8988T (cell line): Measurements from ENCODE around the gene ITGAD.

Experiments
- DNase-seq: peaks from one replicate; pipeline ENCODE4 v3.0.0; 2011

ITGAD gene

DNA sequence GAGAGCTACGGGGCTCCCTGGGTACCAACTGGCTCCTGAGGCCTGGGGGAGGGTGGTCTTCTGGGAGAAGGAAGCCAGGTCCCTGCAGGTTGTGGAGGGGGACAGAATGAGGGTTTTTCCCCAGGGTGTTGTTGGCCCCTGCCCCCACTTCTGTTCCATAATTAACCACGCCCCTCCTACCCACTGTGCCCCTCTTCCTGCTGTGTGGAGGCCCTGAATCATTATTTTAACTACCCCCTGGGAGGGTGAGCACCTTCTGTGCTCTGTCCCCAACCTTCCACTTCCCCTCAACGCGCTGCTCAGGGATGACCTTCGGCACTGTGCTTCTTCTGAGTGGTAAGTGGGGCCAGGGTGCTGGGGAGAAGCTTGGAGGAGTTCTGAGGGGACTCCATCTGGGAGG is at the start of gene ITGAD:
Gene ITGAD, plus strand, starts transcription at position 280 of the 400 bp plus-strand sequence. Its CDS starts 26 bp downstream, at position 306.
- DNase-seq: no peak

DNA sequence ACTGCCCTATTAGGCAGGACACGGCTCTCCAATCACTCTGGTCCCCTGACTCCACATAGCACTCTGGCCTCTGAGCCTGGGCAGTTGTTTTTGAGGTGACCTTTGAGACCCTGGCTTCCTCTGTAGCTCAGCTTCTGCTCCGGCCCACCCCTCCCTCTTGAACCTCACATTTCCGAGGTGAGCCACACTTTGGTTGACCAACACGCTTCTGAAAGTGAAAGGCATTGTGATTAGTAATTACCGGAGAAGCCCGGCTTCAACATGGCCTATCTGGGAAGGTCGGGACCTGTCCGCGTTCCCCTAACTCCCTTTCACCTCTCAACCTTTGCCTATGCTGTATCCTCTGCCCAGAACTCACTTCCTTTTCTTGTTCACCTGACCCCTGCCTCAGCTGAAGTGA is 48.4 kb upstream of the ITGAD start:
- no peak for DNase-seq

DNA sequence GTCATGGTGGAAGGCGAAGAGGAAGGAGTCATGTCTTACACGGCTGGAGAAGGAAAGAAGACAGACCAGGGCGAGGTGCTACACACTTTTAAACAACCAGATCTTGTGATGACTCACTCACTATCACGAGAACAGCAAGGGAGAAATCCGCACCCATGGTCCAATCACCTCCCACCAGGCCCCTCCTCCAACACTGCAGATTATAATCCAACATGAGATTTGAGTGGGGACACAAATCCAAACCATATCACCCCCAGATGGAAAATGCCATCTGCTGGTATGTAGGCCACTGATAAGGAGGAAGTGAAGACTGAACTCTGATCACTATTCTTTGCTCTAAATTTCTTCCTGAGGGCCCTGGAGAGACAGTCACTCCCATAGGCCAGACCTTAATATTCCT is 45.7 kb upstream of the ITGAD start:
- DNase-seq: no peak

DNA sequence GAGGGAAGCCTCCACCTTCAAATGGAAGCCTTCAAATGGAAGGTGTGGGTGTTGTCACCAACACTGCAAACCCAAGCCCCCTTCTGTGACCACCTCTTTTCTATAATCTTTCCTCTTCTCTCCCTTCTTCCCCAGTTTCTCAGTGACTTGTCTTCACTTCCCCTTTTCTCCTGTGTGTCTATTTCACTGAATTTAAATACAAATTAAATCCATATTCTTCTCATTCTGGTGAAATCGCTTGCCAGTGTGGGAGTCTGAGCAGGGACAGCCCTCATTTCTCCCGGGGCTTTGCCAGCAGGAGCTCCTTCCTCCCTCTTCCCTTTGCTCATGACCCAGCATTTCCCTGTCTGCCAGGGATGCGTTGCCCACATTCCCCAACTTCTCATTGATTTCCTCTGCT is 44.6 kb upstream of the ITGAD start:
- no peak for DNase-seq

DNA sequence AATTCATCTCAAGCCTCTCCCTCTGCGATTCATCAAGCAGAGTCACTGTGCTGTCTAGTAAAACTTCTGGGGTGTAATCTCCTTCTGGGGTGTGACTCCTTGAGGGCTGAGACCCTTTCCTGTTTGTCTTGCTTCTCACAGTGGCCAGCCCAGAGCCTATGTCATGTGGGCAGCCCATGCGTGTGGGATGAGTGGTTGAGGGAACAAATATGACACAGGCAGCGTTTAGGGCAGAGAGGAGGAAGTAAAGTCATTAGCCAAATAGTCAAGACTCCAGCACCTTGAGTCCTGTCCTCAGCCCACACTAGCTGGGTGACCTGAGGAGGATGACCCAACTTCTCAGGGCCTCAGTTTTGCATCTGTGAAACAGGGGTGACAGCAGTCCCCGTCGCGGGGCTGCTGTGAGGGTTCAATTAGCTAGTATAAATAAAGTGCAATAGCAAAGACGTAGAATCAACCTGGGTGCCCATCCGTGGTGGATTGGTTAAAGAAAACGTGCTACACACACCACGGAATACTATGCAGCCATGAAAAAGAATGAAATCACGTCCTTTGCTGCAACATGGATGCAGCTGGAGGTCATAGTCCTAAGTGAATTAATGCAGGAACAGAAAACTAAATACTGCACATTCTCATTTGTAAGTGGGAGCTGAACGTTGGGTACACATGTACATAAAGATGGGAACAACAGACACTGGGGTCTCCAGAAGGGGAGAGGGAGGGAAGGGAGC is 42.7 kb upstream of the ITGAD start:
- DNase-seq: no peak

DNA sequence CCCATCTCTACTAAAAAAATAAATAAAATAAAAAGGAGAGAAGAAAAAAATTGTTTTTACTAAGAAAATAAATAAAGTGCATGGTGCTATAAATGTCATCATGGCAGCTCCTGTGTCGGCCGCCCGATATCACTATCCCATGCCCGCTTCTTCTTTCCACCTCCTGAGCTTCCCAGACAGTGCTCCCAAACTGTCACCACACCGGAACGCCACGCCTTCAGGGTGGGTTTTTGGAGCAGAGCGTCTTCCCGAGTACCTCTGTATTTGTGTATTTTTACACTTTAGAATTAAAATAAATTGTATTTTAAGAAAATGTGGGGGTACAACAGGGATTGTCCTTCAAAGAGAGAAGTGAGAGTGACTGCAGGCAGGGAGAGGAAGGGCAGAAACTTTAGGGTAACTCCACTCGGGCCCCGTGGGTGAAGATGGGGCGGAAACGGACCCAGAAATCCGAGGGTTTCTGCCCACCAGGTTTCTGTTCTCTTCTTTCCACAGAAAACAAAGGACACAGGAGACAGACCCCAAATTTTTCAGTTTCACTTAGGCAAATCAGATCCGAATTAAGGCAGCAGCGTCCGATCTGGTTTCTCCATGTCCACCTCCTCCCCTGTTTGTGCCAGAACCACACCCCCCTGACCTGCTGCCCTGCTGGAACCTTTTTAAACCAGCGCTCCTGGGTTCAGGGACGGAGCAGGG is 41.7 kb upstream of the ITGAD start:
- DNase-seq: no peak

DNA sequence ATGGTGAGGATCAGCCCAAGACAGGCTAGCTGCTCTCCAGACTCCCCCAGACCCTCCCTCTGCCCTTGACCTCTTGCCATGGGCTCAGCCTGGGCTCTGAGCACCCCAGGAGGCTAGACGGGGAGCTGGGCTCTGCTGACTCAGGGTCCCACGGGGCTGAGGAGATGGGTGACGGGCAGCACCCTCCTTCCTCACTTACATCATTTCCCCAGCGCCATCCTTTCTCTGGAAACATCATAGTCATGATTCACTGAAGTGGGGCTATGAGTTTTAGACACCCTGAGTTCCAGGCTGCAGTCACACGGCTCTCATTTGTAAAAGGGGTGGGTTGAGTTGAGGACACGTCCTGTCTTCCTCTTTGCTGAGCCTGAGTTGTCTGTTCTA is 41.2 kb upstream of the ITGAD start:
- no peak for DNase-seq

DNA sequence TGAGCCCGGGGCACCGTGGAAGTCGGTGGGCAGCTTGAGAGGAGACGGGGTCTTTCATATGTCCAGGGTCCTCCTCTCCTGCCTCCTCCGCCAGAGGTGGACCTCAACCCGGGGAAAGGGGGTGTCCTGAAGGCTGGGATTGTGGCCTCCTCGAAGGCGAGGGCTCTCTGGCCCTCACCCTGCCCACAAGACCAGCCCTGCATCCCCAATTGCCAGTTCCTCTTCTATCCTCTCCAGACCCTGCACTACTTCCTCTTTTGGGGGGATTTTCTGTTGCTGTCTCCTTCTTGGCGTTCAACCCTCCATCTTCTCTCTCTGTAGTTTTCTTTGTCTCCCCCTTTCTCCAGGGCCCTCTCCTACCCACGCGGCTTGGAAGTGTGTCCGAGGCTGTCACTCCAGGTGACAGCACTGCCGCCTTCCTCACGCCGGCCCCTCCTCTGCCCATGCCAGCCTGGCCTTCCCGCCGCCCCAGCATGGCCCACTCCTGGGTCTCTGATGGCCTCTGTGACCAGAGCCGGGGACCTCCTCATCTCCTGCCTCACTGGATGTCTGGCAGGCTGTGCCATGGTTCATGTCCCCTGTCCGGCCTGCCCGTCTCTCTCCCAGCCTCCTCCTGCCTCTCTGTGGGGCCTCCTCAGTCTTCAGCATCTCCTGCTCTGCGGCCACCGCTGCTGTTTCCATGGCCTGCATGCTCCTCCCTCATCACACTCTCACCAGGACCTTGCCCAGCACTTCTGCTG is 40.6 kb upstream of the ITGAD start:
- DNase-seq: no peak

DNA sequence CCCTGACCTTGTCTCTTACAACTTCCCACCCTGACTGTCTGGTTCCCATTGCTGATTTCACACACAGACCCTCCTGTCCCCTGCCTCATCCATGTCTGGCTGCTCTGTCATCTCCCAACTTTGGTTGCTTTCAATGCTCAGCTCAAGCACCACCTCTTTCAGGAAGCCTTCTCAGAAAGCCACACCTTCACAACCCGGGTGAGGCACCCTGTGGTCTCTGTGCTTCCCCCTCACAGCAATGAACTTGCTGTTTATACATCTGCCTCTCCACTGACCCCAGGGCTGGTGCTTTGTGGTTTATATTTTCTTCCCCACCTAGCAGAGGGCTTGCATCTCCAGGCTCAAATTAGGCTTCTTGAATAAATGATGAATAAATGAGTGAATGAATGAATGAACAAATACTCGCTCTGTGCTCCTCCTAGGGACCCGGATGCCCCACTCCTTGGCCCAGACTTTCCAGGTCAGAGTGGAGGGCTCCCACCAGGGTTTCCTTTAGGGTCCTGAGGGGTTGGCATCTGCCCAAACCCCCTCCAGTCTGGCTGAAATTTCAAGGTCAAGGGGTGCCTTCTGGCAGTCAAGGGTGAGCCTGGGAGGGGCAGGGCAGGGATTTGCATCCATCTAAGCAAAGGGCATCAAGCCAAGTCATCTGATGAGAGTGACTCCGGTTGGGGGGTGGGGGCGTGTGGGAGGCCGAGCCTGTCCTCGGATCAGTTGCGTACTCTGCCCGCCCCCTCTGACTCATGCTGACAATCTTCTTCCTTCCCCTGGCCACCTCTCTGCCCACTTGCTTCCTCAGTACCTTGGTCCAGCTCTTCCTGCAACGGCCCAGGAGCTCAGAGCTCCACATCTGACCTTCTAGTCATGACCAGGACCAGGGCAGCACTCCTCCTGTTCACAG is 38.5 kb upstream of the ITGAD start, which contains the start of gene ITGAX:
Gene ITGAX, plus strand, starts transcription at position 783 of the 898 bp plus-strand sequence. Its CDS starts 79 bp downstream, at position 862.
- DNase-seq: no peak

DNA sequence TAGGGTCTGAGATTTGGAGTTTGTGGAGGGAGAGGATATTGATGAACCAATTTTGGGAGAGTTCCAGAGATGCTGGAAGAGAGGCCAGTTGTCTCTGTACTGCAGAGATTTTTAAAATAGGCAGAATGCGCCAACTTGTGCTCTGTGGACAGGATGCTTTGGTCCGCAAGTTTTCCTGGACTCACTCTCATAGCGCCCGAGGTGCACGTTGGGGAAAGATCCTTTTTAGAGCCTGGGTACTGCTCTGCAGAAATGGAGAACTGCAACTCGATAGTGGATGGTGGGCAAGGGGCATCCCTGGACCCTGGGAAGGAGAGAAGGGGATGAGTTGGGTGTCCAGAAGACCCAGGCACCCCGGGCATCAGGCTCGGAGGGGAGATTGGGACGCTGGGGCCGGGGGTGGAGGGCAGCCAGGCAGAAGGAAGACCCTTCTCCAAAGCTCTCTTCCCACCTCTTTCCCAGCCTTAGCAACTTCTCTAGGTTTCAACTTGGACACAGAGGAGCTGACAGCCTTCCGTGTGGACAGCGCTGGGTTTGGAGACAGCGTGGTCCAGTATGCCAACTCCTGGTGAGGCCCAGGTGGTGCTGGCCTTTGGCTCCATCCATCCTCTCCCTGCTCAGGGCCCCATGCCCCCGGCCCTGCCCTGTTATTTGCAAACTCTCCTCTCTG is 37.6 kb upstream of the ITGAD start:
- DNase-seq: no peak

DNA sequence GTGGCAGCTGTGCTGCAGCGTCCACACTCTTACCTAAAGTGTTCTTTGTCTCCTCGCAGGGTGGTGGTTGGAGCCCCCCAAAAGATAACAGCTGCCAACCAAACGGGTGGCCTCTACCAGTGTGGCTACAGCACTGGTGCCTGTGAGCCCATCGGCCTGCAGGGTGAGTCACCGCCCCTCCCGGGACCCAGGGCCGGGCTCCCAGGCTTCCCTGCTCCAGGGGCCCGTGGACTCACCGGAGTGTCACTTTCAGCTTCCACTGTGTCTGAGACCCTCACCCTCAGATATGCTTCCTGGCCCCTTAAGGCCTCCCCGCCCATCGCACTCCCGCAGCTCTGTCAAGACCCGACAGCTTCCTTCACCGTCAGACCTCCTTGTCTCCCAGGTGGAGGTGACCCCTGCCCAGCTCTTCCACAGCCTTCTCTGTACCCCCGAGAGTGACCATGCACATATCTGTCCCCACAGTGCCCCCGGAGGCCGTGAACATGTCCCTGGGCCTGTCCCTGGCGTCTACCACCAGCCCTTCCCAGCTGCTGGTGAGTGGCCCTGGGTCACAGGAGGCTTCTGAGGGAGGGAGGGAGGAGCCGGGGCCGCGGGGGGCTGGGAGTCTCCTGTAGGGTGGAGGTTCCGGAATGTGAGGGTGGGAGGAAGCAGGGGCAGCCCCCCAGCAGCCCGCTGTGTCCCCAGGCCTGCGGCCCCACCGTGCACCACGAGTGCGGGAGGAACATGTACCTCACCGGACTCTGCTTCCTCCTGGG is 36.4 kb upstream of the ITGAD start:
- DNase-seq: no peak

DNA sequence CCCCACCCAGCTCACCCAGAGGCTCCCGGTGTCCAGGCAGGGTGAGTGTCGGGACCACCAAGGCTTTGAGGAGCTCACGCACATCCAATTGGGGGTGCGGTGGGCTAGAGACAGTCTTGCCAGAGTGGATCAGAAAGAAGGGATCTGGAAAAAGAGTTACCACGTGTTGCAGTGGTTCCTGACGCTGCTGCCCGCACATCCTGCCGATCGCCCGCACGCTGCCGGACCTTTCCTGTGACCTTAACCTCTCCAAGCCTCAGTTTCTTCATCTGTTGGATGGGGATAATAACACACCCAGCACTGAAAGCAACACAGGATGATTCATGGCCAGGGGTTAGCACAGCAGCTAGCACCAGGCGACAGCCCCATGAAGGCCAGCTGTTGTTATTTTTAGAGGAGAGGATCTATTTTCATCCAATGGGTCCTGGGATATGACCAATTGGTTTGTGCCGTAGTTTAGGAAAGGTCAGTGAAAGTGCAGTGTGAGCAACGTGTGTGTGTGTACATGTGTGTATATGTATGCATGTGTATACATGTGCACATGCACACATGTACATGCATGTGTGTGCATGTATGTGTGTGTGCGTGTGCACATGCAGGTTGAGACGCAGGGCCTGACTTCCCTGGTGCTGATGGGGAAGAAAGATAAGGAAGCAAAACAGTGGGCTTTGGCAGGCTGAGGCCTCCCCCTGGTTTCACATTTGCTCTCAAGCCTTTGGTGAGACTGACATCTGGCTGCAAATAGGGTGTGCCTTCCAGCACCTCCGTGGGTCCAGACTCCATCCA is 35.6 kb upstream of the ITGAD start:
- DNase-seq: no peak

DNA sequence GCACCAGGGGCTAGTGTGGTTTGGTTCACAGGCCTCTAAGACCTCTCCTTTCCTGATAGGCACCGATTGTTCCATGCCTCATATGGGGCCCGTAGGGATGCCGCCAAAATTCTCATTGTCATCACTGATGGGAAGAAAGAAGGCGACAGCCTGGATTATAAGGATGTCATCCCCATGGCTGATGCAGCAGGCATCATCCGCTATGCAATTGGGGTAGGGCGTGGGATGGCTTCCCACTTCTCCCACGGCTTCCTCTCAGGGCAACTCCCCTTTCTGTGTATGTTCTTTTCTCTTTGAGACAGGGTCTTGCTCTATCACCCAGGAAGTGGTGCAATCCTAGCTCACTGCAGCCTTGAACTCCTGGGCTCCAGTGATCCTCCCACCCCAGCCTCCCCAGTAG is 32.9 kb upstream of the ITGAD start:
- no peak for DNase-seq

DNA sequence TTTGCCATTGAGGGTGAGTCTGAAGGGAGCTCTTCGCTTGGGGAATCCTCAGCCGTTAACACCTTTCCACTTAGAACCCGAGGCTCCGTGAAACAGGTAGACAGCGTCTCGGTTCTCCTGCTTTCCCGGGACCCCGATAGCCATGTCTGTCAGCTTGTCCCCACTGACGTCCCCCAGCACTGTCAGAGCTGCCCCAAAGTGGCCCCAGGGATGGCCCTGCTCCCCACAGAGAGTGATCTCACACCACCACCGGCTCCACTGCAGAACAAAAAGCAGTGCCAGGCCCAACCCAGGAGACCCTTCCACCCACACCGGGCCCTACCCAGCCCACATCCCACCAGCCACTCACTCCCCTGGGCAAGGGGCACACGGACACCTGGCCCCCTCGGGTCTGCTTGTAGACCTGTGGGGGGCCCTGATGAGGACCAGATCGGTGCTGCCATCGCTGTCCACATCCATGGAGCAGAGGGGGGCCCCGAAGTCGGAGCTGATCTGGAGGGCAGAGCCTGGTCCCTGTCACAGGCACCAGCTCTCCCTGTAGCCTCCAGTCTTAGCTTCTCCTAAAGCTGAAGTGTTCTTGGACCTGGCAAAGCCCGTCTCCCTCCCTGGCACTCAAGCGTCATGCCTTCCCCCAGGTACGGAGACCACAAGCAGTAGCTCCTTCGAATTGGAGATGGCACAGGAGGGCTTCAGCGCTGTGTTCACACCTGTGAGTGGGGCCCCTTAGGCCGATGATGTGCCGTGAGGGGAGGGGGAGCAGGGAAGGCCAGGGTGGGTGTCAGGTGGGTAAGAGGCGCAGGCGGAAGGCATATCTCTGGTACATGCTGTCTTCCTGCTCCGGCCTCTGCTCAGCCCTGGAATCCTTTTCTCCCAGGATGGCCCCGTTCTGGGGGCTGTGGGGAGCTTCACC is 31.7 kb upstream of the ITGAD start:
- no peak for DNase-seq

DNA sequence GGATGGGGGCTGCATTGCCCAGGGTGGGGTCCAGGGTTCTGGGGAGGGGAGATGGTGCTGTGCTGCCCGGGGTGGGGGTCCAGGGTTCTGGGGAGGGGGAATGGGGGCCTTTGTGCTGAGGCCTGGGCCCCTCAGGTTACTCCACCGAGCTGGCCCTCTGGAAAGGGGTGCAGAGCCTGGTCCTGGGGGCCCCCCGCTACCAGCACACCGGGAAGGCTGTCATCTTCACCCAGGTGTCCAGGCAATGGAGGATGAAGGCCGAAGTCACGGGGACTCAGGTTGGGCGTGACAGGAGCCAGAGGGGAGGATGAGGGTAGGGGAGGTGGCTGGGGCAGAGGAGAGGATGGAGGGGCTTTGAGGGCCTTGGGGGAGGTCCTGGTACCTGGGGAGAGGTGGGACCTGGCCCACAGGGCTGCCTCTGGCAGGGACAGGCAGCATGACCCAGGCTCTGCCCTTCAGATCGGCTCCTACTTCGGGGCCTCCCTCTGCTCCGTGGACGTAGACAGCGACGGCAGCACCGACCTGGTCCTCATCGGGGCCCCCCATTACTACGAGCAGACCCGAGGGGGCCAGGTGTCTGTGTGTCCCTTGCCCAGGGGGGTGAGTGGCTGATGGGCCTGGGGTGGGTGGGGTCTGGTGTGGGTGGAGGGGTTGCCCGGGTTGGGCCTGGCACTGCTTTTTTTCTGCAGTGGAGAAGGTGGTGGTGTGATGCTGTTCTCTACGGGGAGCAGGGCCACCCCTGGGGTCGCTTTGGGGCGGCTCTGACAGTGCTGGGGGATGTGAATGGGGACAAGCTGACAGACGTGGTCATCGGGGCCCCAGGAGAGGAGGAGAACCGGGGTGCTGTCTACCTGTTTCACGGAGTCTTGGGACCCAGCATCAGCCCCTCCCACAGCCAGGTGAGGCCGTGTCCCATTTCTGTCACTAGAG is 30.4 kb upstream of the ITGAD start:
- no peak for DNase-seq

DNA sequence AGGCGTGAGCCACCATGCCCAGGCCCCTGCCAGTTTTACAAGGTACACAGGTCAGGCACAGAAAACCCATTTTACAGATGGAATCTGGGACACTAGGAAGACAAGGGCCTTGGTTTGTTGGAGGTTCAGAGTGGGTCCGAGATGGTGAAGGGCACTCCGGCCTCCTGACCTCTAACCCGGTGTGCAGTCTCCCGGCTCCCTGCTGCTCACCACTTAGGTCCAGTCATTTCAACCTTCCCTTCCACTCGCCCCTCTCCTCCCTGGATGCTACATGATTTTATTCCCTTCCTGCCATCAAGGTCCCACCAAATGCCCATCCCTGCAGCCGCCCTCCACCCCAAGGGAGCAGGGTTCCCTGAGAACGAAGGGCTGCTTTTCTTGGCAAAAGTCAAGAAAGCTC is 29.4 kb upstream of the ITGAD start:
- DNase-seq: no peak

DNA sequence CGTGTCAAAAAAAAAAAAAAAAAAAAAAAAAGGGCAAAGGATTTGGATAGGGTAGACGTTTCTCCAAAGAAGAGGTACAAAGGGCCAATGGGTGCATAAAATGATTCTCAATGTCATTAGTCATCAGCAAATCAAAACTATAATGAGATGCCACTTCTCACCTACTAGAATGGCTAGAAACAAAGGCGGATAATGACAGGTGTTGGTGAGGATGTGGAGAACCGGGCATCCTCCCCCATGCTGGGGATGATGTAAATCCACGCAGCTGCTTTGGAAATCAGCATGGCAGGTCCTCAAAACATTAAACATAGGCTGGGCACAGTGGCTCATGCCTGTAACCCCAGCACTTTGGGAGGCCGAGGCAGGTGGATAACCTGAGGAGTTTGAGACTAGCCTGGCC is 28.7 kb upstream of the ITGAD start:
- no peak for DNase-seq

DNA sequence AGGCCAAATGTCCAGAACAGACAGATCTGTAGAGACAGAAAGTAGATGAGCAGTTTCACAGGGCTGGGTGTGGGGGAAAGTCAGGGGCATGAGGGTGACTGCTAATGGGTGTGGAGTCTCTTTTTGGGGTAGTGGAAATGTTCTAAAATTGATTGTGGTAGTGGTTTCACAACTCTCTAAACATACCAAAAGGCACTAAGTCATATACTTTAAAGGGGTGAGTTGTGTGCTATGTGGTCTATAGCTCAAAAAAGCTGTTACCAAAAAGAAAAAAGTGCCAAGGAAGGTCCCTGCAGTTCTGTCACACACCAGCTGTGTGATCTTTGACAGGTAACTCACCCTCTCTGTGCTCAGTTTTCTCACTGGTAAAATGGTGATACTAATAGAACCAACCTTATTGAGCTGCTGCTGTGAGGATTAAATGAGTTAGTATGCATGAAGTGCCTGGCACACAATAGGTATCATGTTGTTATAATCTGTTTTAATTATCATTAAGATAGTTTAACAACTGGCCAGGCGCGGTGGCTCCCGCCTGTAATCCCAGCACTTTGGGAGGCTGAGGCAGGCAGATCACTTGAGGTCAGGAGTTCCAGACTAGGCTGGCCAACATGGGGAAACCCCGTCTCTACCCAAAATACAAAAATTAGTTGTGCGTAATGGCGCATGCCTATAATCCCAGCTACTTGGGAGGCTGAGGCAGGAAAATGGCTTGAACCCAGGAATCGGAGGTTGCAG is 27.8 kb upstream of the ITGAD start:
- DNase-seq: no peak
